Medulla oblongata (tissue), 1 donor: ENCODE results near the gene RTN4RL1.
"Not testable (repeated sequence)": the region's sequence is repeated elsewhere in the genome, so short reads cannot be mapped to it uniquely, and the experiment has no call there.

Experiments used
- DNase-seq: peaks from one replicate; pipeline ENCODE4 v3.0.0-alpha.2; 2015; ENCODE audit errors: extremely low spot score

The RTN4RL1 gene

GRCh38 chr17:2025622-2026309, 632 bp upstream of the RTN4RL1 start:
- peak; percentile 51 for DNase-seq

- no peak for DNase-seq
Observed at GRCh38 chr17:2024572-2025219, 438 bp downstream of the RTN4RL1 start.

- DNase-seq, result no peak
Observed at GRCh38 chr17:2023692-2024571, 1.2 kb downstream of the RTN4RL1 start.

GRCh38 chr17:2023256-2023655, 1.9 kb downstream of the RTN4RL1 start:
- DNase-seq, result no peak

DNA sequence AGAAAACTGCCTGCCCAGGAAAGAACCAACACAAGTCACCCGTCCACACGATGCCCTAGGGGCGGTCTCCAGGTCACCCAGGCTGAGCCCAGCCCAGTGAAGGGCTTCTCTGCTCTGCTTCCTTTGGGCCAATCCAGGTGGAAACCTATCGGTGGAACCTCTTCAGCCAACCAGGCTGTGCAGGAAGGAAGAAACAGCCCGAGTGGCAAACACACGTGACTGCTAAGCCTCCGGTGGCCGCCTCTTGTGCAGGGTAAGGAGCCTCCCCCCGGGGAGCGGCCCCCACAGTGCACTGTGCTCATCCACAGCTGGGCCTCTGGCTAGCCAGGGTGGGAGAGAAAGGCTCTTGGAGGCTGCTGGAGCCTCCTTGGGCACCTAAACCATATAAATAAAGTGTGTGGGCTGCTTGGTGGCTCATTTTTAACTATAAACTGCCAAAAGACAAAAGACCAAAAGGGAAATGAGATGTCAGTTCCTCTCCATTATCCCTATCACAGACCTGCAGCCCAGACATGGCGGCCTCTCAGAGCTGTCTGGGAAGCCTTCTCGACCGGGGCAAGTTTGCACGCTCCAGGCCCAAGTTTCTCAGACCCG, 2.4 kb downstream of the RTN4RL1 start:
- DNase-seq, result no peak

DNA sequence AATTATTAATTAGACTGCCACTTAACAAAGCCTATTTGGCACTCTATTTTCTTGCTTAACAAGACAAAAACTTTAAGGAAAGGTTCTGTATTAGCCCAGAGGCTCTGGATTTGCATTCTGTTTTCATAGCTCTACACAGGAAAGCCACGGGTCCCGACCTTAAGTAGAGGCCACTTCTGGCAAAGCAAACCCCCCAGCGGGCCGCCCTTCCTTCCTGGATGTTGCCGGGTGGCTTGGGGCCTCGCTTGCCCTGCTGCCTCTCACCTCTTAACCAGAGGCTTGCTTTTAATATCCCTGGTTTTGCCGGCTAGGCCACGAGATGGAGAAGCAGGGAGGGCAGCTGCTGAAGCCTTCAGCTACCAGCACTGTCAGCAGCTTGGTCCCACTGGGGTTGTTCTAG, 4.4 kb downstream of the RTN4RL1 start:
- no peak for DNase-seq

DNA sequence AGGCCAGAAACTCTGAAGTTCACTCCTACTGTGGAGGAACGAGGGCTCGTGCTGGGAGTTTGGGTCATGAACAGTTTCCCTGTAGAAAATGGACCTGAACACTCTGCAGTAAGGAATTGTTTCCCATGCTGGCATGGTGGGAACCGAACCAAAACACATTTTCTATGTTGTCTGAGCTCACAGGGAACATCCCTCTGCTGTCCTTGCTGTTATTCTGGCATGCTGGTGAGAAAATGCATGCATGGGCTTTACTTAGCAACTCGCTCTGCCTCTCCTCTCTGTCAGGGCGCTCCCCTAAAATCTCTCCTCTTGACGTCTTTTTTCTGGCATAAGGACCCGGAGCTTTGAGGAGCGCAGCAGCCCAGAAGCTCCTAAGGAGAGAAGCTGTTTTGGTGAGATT, 5.4 kb downstream of the RTN4RL1 start:
- DNase-seq, result no peak

- no peak for DNase-seq
Observed at GRCh38 chr17:2018716-2019510, 6.2 kb downstream of the RTN4RL1 start.

DNA sequence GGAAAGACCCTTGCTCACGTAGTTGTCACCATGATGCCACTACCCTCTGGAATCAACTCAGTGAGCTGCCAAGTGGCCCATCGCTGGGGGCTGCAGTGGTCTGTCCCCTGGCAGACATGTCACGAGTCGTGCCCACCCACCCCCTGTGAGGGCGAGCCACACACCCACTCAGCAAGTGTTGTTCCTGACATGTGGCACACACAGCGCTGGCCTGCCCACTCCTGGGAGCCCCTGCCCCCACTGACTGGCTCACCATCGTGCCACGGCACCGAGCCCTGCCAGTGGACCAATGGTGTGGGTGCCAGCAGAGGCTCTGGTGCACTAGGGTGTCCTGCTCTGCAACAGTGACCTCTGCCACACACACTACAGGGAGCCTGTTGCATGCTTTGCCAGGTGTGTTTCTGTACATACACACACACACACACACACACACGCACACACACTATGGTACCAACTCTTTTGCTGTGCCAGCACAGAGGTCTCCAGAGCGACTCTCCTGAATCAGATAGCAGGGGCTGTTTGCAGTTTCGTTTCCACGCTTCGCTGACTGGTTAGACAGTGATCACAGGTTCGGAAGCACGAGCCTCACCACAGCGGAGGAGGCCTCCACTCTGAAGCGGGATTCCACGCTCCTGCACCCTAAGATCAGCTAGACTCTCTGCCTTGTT, 7.7 kb downstream of the RTN4RL1 start:
- DNase-seq, result no peak

GRCh38 chr17:2016494-2016893, 8.6 kb downstream of the RTN4RL1 start:
- DNase-seq, result no peak

DNA sequence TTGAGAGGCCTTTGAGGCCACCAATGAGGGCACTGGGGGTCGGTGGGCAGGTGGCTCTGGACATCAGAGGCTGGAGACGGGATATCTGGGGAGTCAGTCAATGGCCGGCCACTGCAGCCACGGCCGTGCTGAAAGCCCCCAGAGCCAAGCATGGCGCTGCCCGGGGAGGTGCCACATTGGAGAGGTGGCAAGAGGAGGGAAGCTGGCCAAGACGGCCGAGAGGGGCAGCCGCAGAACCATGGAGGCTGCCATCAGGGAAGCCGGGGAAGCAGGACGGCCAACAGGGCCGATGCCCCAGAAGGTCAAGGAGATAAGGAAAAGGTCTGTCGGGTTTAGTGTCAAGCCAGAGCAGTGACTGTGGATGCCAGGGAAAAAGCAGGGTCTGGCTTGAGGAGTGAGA, 9.8 kb downstream of the RTN4RL1 start:
- DNase-seq, result no peak

GRCh38 chr17:2013994-2014317, 11.2 kb downstream of the RTN4RL1 start:
- DNase-seq, result no peak

- not testable (repeated sequence) for DNase-seq
Observed at GRCh38 chr17:2013220-2013993, 11.7 kb downstream of the RTN4RL1 start.

DNA sequence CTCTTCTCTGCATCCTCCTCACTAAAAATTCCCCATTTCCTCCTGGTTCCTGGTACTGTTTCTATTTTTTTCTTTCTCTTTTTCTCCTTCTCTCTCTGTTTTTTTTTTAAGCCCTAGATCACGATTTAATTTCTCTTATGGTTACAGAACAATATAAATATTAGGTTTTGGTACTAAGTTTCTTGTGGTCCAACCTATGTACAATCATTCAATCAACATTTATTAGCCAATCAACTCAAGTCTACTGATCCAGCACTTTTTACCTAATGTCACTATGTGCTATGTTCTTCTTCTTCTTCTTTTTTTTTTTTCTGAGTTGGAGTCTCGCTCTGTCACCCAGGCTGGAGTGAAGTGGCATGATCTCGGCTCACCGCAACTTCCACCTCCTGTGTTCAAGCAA, 12.6 kb downstream of the RTN4RL1 start:
- DNase-seq, result no peak

GRCh38 chr17:2011411-2012371, 13.4 kb downstream of the RTN4RL1 start:
- DNase-seq, result peak; percentile 27

- DNase-seq, result no peak
Observed at GRCh38 chr17:2009737-2010136, 15.4 kb downstream of the RTN4RL1 start.

GRCh38 chr17:2008332-2009126, 16.6 kb downstream of the RTN4RL1 start:
- DNase-seq, result no peak

GRCh38 chr17:2004435-2004952, 20.6 kb downstream of the RTN4RL1 start:
- DNase-seq, result no peak
